Stromal cell of bone marrow (primary cell): ENCODE results near the gene TTC38.

ENCODE experiments used
- DNase-seq: peaks from one replicate; pipeline ENCODE4 v3.0.0-alpha.2; 2012; ENCODE audit warnings: low read depth

TTC38 gene

GRCh38 chr22:46329616-46330015 lies 61.8 kb downstream of the TTC38 start:
- no peak for DNase-seq

GRCh38 chr22:46330426-46330825 lies 62.6 kb downstream of the TTC38 start:
- no peak for DNase-seq

- no peak for DNase-seq
These were observed 63.7 kb downstream of the TTC38 start for GRCh38 chr22:46331496-46331895.

GRCh38 chr22:46335201-46336118 lies 67.7 kb downstream of the TTC38 start, which contains the start of gene TRMU:
Gene TRMU, plus strand, starts transcription at chr22:46335714. Its CDS starts 51 bp downstream, at chr22:46335765.
- peak; percentile 76 for DNase-seq

GRCh38 chr22:46336119-46337078 lies 68.6 kb downstream of the TTC38 start:
- no peak for DNase-seq

- no peak for DNase-seq
These were observed 70.1 kb downstream of the TTC38 start for GRCh38 chr22:46337870-46338269.

- no peak for DNase-seq
These were observed 70.8 kb downstream of the TTC38 start for GRCh38 chr22:46338636-46339035.

- DNase-seq, result no peak
These were observed 72.1 kb downstream of the TTC38 start for GRCh38 chr22:46339956-46340355.

GRCh38 chr22:46340676-46341075 lies 72.9 kb downstream of the TTC38 start:
- no peak for DNase-seq
